ENCODE results near the gene ZNF777.

DNA sequence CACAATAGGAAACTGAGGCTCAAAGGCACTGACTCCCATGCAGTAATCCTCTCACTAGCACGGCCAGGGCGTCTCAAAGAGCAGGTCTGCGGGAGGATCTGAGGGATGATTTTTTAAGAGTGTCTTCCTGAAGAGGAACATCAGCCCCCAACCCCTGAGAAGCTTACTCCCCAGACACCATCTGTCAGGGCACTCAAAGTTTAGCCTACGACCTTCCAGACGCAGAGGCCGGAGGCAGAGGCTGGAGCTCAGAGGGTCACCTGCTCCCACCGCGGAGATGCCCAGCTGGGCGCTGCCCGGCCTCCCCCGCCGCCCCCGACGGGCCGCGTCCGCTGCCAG, 1.7 kb downstream of the ZNF777 start:
- TF ChIP-seq, protein P1, sequence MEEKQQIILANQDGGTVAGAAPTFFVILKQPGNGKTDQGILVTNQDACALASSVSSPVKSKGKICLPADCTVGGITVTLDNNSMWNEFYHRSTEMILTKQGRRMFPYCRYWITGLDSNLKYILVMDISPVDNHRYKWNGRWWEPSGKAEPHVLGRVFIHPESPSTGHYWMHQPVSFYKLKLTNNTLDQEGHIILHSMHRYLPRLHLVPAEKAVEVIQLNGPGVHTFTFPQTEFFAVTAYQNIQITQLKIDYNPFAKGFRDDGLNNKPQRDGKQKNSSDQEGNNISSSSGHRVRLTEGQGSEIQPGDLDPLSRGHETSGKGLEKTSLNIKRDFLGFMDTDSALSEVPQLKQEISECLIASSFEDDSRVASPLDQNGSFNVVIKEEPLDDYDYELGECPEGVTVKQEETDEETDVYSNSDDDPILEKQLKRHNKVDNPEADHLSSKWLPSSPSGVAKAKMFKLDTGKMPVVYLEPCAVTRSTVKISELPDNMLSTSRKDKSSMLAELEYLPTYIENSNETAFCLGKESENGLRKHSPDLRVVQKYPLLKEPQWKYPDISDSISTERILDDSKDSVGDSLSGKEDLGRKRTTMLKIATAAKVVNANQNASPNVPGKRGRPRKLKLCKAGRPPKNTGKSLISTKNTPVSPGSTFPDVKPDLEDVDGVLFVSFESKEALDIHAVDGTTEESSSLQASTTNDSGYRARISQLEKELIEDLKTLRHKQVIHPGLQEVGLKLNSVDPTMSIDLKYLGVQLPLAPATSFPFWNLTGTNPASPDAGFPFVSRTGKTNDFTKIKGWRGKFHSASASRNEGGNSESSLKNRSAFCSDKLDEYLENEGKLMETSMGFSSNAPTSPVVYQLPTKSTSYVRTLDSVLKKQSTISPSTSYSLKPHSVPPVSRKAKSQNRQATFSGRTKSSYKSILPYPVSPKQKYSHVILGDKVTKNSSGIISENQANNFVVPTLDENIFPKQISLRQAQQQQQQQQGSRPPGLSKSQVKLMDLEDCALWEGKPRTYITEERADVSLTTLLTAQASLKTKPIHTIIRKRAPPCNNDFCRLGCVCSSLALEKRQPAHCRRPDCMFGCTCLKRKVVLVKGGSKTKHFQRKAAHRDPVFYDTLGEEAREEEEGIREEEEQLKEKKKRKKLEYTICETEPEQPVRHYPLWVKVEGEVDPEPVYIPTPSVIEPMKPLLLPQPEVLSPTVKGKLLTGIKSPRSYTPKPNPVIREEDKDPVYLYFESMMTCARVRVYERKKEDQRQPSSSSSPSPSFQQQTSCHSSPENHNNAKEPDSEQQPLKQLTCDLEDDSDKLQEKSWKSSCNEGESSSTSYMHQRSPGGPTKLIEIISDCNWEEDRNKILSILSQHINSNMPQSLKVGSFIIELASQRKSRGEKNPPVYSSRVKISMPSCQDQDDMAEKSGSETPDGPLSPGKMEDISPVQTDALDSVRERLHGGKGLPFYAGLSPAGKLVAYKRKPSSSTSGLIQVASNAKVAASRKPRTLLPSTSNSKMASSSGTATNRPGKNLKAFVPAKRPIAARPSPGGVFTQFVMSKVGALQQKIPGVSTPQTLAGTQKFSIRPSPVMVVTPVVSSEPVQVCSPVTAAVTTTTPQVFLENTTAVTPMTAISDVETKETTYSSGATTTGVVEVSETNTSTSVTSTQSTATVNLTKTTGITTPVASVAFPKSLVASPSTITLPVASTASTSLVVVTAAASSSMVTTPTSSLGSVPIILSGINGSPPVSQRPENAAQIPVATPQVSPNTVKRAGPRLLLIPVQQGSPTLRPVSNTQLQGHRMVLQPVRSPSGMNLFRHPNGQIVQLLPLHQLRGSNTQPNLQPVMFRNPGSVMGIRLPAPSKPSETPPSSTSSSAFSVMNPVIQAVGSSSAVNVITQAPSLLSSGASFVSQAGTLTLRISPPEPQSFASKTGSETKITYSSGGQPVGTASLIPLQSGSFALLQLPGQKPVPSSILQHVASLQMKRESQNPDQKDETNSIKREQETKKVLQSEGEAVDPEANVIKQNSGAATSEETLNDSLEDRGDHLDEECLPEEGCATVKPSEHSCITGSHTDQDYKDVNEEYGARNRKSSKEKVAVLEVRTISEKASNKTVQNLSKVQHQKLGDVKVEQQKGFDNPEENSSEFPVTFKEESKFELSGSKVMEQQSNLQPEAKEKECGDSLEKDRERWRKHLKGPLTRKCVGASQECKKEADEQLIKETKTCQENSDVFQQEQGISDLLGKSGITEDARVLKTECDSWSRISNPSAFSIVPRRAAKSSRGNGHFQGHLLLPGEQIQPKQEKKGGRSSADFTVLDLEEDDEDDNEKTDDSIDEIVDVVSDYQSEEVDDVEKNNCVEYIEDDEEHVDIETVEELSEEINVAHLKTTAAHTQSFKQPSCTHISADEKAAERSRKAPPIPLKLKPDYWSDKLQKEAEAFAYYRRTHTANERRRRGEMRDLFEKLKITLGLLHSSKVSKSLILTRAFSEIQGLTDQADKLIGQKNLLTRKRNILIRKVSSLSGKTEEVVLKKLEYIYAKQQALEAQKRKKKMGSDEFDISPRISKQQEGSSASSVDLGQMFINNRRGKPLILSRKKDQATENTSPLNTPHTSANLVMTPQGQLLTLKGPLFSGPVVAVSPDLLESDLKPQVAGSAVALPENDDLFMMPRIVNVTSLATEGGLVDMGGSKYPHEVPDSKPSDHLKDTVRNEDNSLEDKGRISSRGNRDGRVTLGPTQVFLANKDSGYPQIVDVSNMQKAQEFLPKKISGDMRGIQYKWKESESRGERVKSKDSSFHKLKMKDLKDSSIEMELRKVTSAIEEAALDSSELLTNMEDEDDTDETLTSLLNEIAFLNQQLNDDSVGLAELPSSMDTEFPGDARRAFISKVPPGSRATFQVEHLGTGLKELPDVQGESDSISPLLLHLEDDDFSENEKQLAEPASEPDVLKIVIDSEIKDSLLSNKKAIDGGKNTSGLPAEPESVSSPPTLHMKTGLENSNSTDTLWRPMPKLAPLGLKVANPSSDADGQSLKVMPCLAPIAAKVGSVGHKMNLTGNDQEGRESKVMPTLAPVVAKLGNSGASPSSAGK (IDR thresholded peaks at IDR 0.05), result no peak
- TF ChIP-seq PTTG1 (tag; IDR thresholded peaks at IDR 0.05; ENCODE audit: low read depth) (no peak), HNRNPLL (IDR thresholded peaks at IDR 0.05; ENCODE audit: low read depth, low read length, poor library complexity, severe bottlenecking) (no peak), SIN3A (IDR thresholded peaks at IDR 0.05; ENCODE audit: borderline replicate concordance in 2 of 2, control insufficient read depth in 1 of 2, low read depth in 2 of 2, low read length in 2 of 2) (no peak)
- TF ChIP-seq, protein P2, sequence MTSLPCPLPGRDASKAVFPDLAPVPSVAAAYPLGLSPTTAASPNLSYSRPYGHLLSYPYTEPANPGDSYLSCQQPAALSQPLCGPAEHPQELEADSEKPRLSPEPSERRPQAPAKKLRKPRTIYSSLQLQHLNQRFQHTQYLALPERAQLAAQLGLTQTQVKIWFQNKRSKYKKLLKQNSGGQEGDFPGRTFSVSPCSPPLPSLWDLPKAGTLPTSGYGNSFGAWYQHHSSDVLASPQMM (CRISPR knock-in tag; IDR thresholded peaks at IDR 0.05), result no peak

Data from K562 (cell line).